Measurements from ENCODE around the gene NMT2.

DNA sequence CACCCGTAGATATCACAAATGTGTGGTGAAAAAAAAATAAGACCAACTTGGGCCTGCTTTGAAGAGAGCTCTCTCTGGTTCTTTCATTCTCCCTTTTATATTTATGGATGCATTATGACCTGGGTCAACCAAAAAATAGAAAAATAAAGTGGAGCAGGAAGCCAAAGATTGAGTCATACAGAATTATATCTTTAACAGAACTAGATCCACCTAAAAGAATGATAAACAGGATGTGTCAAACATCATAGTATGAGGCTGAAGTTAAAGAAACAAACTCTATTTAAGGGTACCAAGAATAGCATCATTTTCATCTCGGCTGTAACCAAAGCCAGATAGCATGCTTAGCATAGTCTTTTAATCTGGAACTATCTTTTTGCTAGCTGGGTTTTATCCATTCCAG is 28.8 kb upstream of the NMT2 start:
- TF ChIP-seq POLR2A (IDR thresholded peaks at IDR 0.05; ENCODE audit: low read depth, low read length) (no peak), CHD2 (IDR thresholded peaks at IDR 0.05; ENCODE audit: borderline replicate concordance, low read depth, low read length) (no peak), CREB1 (IDR thresholded peaks at IDR 0.05; ENCODE audit: low read depth) (no peak)
- TF ChIP-seq, protein P1, sequence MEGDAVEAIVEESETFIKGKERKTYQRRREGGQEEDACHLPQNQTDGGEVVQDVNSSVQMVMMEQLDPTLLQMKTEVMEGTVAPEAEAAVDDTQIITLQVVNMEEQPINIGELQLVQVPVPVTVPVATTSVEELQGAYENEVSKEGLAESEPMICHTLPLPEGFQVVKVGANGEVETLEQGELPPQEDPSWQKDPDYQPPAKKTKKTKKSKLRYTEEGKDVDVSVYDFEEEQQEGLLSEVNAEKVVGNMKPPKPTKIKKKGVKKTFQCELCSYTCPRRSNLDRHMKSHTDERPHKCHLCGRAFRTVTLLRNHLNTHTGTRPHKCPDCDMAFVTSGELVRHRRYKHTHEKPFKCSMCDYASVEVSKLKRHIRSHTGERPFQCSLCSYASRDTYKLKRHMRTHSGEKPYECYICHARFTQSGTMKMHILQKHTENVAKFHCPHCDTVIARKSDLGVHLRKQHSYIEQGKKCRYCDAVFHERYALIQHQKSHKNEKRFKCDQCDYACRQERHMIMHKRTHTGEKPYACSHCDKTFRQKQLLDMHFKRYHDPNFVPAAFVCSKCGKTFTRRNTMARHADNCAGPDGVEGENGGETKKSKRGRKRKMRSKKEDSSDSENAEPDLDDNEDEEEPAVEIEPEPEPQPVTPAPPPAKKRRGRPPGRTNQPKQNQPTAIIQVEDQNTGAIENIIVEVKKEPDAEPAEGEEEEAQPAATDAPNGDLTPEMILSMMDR (IDR thresholded peaks at IDR 0.05 in 2 of 3, conservative IDR thresholded peaks at IDR 0.05 in 1 of 3; ENCODE audit: control insufficient read depth in 2 of 3, extremely low read depth in 1 of 3, insufficient read depth in 1 of 3, low read depth in 3 of 3, low read length in 3 of 3) = no peak

All from GM12878 (cell line).